NOMO-1 treated with dmso at 0.1 percent for 144 hours (cell line): ENCODE results near the gene ERICH4.

ENCODE experiments used
- DNase-seq: peaks from one replicate; lab custom pipeline; 2025; ENCODE audit not compliant: unreplicated experiment; lab: John Stamatoyannopoulos, UW

ERICH4 gene

DNA sequence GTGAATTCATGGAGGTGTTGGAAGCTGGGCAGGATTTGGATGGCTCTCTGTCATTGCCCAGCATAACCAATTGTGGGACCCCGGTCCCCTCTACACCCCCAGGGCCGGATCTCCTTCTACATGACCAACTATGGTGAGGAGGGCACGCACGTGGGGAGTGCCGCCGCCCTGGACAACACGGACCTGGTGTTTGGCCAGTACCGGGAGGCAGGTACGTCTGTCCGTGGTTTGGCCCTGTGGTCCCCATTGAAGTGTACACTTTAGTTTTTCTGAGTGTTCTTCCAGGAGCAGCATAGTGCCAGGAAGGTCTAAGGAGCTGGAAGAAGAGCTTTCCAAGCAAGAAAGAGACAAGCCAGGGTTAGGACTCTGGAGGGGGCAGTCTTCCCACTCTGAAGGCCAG, 29.0 kb upstream of the ERICH4 start:
- no peak for DNase-seq

DNA sequence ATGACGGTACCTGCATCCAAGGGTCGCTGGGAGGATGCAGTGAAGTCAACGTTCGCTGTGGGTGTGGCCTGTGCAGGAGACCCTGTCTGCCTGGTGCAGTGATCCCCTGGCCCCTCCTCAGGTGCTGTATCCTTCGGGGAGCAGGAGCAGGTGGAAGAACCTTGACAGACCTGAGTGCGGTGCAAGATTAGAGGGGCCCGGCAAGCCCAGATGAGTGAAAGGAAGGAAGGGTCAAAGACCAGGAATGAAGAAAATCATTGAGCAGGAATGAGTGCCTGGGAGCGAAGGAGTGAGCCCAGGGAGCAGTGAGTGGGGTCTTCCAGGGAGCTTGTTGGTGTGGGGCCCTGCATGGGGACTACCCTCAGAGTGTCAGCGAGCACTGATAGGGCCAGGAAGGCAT, 28.5 kb upstream of the ERICH4 start:
- DNase-seq: no peak

DNA sequence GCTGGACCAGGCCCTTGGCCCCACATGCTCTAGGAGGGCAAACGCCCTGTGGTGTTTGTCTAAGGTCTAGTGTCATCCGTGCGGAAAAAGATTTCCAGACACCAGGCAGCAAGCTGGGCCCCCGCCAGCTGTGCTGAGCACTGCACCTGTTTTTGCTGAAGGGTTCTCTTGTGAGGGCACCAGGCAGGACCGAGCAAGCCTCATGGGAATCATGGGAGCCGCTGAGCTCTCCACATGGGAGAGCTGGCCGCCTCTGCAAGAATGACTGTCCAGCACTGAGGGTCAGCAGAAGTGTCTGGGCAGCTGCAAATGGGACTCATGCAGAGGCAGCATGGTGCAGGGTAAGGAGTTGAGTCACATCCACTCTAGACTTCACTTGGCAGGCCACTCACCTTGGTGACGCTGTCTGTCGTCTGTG, 27.8 kb upstream of the ERICH4 start:
- no peak for DNase-seq

DNA sequence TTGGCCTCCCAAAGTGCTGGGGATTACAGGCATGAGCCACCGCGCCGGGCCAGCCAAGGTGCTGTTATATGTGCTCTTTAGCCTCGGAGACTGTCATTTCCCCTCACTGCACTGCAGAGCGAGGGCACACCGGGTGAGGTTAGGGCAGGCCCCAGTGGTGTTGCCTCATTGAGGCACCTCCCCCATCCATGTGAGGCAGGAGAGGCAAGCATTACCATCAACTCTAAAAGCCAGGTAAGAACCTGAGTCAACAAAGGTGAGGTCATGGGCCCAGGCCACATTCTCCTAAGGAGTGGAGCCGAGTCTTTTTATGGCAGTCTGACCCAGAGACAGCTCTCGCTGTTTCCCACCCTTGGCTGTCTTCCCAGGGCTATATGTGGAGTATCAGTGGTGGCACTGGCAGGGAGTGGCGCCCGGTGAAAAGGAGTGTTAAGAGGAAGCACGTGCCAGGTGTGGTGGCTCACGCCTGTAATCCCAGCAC, 26.7 kb upstream of the ERICH4 start:
- no peak for DNase-seq

DNA sequence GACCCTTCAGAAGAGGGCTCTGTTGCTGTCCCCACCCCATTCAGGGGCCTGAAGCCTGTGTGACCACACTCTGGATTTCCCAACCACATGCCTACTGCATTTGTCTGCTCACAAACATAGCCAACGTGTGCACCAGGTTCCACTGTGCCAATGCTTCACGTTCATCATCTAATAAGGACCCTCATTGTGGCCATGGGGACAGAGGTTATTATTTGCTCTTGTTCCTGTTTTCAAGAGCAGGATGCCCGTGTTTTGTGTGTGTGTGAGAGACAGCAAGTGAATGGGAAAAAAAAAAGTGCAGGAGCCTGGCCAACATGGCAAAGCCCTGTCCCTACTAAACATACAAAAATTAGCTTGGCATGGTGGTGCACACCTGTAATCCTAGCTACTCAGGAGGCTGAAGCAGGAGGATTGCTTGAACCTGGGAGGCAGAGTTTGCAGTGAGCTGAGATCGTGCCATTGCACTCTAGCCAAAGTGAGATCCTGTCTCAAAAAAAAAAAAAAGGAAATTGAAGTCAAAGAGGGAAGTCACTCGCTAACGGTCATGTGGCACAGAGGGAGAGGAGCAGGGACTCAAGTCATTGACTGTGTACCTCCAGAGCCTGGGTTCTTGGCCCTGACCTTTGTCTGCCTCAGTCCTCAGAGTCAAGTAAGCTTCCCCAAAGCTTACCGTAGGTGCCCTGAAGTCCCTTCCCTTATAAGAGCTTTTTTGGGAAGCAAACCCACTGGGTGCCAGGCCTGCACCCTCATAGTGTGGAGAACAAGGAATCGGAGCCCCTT, 22.7 kb upstream of the ERICH4 start:
- DNase-seq: peak; percentile 73

DNA sequence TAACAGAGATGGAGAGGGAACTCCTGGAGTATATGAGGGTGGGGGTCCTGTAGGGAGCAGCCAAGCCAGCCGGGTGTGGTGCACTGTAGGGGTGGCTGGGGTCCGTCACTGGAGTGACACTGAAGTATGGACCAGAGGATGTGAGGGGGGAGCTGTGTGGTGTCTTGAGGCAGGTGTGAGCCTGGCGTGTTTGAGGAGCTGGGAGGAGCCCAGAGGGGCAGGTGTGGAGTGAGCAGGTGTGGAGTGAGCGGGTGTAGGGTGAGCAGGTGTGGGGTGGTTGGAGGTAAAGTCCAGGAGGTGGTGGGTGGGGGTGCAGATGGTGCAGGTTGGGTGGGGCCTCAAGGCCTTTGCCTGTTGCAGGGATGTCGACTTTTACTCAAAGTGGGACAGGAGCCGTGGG, 21.6 kb upstream of the ERICH4 start:
- no peak for DNase-seq

DNA sequence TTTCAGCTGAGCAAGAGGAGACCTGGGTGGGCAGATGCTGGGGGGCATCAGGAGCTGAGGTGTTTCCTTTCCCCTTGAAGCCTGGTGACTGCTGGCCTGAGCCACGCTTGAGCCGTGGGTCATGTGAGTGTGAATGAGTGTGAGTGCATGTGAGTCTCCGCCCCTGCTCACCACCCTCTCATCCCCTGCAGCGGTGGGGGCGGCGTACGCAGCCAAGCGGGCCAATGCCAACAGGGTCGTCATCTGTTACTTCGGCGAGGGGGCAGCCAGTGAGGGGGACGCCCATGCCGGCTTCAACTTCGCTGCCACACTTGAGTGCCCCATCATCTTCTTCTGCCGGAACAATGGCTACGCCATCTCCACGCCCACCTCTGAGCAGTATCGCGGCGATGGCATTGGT, 21.0 kb upstream of the ERICH4 start:
- no peak for DNase-seq

DNA sequence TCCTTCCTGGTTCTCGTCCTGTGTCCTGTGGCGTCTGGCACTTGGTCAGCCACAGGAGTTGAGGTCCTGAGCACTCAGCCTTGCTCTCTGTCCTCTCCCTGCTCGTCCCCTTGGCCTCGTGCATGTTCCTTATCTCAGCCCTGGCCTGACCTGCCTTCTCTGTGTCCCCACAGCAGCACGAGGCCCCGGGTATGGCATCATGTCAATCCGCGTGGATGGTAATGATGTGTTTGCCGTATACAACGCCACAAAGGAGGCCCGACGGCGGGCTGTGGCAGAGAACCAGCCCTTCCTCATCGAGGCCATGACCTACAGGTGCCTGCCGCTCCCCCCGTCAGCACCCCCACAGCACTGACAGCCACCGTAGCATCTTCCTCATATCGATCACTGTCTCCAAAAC, 20.5 kb upstream of the ERICH4 start:
- no peak for DNase-seq

DNA sequence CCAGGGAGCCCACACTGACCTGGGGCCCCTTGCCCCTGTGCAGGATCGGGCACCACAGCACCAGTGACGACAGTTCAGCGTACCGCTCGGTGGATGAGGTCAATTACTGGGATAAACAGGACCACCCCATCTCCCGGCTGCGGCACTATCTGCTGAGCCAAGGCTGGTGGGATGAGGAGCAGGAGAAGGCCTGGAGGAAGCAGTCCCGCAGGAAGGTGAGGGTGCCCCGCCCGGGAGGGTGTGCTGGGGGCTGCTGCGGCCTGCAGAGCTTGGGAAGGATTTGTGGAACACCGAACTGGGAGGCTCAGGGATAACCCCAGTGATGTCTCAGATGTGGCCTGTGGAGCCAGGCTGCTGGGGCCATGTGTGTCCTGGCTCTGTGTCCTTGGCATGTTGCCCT, 20.0 kb upstream of the ERICH4 start:
- DNase-seq: no peak

DNA sequence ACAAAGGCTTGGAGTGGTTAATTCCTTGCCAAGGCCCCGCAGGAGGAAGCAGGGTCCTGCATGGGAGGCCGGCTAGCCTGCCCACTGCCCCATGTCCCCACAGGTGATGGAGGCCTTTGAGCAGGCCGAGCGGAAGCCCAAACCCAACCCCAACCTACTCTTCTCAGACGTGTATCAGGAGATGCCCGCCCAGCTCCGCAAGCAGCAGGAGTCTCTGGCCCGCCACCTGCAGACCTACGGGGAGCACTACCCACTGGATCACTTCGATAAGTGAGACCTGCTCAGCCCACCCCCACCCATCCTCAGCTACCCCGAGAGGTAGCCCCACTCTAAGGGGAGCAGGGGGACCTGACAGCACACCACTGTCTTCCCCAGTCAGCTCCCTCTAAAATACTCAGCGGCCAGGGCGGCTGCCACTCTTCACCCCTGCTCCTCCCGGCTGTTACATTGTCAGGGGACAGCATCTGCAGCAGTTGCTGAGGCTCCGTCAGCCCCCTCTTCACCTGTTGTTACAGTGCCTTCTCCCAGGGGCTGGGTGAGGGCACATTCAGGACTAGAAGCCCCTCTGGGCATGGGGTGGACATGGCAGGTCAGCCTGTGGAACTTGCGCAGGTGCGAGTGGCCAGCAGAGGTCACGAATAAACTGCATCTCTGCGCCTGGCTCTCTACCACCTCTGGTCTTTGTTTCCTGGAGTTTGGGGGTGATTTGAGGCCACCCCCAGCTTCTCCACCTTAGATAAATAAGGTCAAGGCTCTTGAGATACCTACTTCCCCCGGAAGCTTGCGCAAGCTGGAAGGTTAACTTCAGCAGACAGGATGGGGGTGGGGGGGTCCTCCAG, 18.4 kb upstream of the ERICH4 start:
- peak; percentile 15 for DNase-seq

DNA sequence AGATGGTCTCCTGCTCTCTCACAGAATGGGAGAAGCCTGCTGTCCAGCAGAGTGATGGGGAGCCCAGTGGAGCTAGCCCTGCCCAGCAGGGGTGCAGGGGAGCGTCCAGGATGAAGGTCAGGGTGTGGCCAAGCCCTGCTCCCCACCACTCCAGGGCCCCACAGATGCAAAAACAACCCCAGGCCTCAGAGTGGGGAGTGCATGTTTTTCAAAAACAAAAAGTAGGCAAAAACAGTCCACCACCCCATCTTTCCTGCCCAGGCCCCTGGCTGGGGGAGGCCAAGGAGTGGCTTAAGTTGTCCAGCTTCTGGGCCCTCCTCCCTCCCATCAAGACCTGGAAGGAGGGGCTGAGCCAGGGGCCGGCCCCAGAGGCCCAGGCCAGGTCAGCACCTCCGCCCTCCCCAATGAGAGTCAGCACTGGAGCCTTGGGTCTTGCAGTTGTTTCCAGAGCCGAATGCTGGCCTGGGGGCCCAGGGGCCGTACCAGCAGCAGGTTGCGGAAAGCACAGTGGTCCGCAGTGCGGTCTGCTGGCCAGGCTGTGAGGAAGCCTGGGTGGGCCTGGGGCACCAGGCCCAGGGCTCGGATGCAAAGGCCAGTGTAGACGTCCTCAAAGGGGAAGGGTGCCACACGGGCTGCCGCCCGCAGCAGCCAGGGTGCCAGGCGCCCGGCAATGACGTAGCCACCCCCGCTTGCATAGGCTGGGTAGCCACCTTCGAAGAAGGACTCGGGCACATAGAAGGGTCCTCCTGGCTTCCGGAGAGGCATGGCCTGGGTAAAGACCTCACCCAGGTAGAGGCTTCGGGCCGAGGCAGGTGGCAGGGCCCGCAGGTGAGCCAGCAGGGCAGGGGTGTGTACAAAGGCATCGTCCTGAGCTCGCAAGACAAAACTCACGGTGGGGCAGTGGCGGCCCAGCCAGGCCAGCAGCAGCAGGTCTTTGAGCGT, 17.5 kb upstream of the ERICH4 start:
- no peak for DNase-seq

DNA sequence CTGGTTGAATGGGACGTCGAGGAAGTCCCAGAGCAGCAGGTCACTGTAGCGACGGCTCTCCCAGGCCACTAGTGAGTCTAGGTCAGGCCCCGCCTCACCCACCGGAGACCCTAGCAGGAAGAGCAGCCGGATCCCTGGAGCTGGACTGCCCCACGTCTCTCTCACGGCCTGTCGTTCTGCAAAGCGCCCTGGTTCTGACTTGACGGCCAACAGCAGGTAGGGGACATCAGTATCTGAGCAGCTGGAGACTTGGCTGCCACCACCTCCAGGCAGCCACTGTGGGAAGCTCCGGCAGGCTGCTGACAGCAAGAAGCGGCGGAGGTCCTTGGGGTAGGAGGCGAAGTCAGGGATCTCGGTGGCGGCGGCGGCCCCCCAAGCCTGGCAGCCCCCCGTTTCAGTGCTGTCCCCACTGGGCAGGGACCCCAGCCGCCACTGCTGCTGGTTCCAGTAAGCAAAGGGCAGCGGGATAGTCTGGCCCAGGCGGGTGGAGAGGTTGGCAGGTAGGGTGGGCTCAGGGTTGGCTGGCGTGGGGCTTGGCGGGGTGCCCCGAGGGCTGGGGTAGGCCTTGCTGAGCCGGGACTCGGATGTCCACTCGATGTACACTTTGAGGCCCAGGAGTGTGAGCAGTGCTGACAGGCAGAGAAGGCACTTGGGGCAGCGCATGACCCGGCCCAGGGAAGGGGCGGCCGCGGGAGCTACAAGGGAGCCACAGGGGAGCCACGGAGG, 16.7 kb upstream of the ERICH4 start:
- no peak for DNase-seq

DNA sequence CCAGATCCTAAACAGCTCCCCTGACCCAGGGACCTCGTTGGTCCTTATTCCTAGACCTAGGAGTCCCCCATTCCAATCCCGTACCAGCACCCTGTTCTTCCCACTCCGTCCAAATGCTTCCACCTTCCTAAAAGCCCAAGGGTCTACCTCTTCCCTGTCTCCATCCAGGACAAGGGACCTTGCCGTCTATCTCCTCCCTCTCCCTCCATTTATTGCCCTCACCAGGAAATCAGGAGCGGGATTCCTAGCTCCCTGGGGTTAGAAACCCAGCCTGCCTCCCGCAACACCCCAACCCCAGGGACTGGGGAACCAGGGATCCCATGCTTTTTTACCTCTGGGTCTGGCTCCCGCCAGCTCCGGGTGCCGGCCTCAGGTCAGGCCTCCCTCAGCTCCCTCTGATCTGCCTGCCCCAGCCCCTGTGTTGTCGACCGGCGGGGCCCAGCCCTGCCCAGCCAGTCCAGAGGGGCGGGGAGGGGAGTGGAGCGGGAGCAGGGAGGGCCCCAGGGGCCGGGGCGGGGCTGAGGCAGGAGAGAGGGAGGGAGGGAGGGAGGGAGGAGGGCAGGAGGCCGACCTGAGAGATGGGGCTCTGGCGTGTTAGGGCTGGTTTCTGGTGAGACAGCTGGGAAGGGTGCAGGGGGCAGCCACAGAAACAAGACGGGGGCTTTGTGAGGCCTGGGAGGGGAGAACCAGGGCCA, 15.9 kb upstream of the ERICH4 start, which contains the start of gene B3GNT8:
Gene B3GNT8 (minus strand): TSS at position 423 of the 695 bp plus-strand sequence. CDS start 596 bp downstream, outside the sequence.
- peak; percentile 88 for DNase-seq

DNA sequence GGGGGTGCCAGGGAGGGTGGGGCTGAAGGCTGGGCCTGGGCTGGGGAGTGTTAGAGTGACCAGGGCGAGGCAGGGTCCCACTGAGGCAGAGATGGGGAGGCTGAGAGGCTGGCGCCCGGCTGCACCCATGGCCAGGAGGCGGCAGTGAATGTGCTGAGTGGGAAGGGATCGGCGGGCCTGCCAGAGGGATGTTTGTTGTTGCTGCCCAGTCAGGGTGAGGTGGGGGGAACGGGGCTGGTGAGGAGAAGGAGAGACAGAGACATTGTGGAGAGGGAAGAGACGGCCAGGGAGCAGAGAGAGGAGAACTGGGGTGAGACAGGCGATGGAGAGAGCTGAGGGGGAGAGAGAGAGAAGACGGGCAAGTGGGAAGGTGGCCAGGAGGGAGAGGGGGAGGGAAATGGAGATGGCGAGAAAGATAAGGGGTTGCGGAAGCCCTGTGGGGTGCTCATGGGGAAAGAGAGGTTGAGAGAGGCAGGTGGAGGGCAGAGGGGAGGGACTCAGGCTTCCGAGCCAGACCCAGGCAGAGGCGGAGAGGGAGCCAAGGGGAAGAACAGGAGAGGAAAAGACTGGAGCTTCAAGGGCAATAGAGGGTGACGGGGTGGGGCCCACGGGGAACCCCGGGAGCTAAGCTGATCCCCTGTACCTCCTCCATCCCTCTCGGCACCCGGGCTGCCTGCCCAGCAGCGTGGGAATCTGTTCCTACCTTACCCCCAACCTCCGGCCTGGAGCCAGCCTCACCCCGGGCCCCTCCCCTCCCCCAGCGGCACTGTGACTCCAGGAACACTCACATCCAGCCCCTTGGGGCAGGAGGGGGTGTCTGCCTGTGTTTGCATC, 15.1 kb upstream of the ERICH4 start:
- DNase-seq: no peak

DNA sequence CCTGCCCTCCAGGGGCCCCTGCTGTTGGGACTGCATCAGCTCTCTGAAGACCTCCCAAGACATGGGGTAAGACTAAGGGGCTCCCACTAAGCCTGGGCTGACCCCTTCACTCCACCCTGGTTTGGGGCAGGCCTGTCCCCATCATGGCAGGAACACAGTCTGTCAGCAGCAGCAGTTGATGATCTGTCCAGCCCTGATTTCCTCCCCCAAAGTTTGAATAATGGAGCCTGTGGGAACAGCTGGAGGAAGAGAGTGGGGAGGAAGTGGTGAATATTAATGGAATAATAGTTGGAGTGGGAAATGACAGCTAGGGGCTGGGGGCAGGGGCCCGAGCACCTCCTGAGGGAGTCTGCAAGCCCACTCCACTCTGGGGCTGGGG, 14.5 kb upstream of the ERICH4 start:
- no peak for DNase-seq

DNA sequence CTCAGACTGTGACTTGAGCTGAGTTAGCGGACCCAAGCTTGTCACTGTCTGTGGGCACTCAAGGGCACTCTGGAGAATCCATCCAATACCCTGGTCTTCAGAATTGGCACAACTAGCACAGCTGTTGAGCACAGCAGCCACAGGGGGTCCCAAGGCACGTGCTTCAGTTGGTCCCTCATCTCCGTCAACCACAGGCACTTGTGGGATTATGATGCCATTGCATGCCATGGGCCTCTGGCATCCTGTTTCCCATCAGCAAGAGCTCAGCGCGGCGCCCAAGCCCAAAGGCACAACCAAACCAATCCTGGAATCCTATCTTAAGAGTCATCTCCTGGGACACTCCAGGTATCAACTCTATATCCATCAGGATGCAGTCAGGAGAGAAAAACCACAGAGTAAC, 12.0 kb upstream of the ERICH4 start:
- no peak for DNase-seq

DNA sequence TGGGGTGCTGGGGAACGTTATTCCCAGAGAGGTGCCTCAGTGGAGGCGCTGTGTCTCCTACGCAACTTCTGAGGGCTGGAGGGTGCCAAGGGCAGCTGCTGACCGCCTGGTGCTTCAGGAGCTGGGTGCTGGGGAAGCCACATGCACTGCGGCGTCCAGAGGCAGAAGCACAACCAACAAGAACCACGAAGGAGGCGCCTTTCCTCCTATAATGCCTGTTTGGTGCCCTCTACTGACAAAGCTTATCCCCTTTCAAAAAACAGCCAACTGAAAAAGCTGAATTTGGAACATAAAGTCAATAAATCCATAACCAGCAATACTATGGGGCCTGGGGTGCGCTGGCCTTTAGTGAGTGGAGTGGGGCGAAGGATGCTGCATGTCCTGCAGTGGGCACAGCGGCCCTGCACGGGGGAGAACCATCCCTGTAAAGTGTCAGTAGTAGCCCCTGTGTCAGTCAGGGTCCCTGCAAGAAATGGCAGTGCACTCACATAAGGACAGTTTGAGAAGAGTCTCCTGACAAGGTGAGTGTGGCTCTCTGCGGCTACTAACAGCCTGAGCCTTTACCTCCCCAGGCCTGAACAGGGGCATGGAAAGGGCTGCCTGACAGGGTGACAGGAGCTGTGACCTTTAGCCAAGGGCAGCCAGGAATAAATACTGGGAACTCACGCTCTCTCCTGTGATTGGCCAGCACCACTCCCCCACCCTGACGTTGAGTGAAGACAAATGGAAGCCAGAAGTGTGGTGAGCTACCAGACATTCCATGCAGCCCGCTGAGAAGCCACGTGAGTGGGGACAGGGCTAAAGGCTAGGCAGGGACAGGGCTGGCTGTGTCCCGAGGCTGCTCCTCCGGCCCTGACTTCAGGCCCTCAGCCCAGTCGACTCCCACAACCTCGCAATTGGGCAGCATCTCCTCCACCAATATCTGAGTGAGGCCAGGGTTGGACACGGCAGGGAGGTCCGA, 11.2 kb upstream of the ERICH4 start:
- peak; percentile 53 for DNase-seq

DNA sequence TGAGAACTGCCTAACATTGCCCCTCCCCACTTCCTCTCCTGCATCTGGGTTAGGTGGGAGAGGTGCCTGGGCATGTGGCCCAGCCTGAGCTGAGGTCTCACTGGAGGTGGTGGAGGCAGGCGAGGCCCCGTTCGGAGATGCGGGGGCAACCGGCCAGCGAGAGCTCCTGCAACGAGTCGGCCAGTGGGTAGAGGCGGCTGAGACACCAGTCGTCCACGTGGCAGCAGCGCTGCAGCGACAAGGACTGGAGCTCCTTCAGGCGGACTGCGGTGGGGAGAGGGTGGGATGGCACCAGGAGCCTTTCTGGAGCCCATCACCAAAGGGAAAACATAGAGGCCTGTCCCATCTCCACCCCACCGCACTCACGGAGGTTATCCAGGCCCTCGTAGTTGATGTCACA, 9.8 kb upstream of the ERICH4 start:
- DNase-seq: no peak
